ENCODE measurements around the gene NGB. TPM values are rescaled to one million over a fixed set of nuclear protein-coding genes. Genes with fewer than 3 reads are reported as not detected.

Gene NGB
- total and polyA plus RNA-seq, 9 of the 15 experiments (the other 6 are each of a cell fraction or from before 2014, with no cell fraction given) = not detected

GRCh38 chr14:77275601-77276017 is 4.6 kb upstream of the NGB start:
- H3K79me2 ChIP-seq (ENCODE audit: control insufficient read depth, insufficient read depth, low read length) = no peaks in the 10 kb centered on the region
- H3K4me1 ChIP-seq (replicated peaks in 1 of 2; ENCODE audit: control insufficient read depth in 2 of 2, insufficient read depth in 2 of 2, low read length in 2 of 2) = peaks cover 0 to 9% of the 10 kb centered on the region in 2 experiments; a peak in 2 of 5 replicates
- H3K36me3 ChIP-seq (ENCODE audit: control insufficient read depth, insufficient read depth, low read length) = no peaks in the 10 kb centered on the region; the same call in 2 of the 3 replicates
- no peak overlapping the region for H3K9ac ChIP-seq (ENCODE audit: insufficient read depth in 1 of 2, low read depth in 2 of 2, low read length in 2 of 2)
- 70% methylated on average over 4 of the region's 8 CpGs for WGBS (ENCODE audit: insufficient coverage, low coverage, missing lambda C conversion rate)
- DNase-seq (ENCODE audit: extremely low read depth in 1 of 4, low spot score in 3 of 4) (no peak), FAIRE-seq (no peak), ATAC-seq (no peak)
- H3K9me1 ChIP-seq (ENCODE audit: control insufficient read depth, insufficient read depth, low read length) = no peaks in the 10 kb centered on the region
- peaks cover 0 to 2% of the 10 kb centered on the region in 2 experiments; a peak in 1 of 5 replicates for H3K27me3 ChIP-seq (ENCODE audit: control insufficient read depth in 2 of 2, insufficient read depth in 2 of 2, low read length in 2 of 2)
- H2AFZ ChIP-seq (ENCODE audit: low read depth, low read length) = no peak overlapping the region
- no peaks in the 10 kb centered on the region for H3K9me3 ChIP-seq (replicated peaks; ENCODE audit: control insufficient read depth, insufficient read depth, low read depth, low read length)
- in situ Hi-C loops (cut with MboI) = no loop called here
- no peak overlapping the region for H3K27ac ChIP-seq (ENCODE audit: extremely low read depth, low read depth, low read length)
- BruUV-seq (replicated peaks) = no TSS peak
- POLR2A ChIA-PET = interaction anchor here (0.5 kb wide), 1 partner anchor 812 kb away, joined by 3 read pairs; no protein-coding TSS in a partner anchor
- CTCF ChIA-PET (ENCODE audit: low intra/inter-chr PET ratio) = no interaction called here
- no peaks in the 10 kb centered on the region for H4K20me1 ChIP-seq (replicated peaks; ENCODE audit: control insufficient read depth, insufficient read depth, low read length)
- 0 out of 6 replicates have a peak, but pooled peaks of 1 of the 3 experiments have one; percentile 14 for TF ChIP-seq CTCF (IDR thresholded peaks at IDR 0.05 in 2 of 3, conservative IDR thresholded peaks at IDR 0.05 in 1 of 3; ENCODE audit: insufficient read depth in 2 of 3, low read depth in 1 of 3, low read length in 3 of 3)
- no peak for TF ChIP-seq ZNF668 (CRISPR knock-in tag; IDR thresholded peaks at IDR 0.05)
- TF ChIP-seq RFX1 (IDR thresholded peaks at IDR 0.05) = peak; percentile 71
- no peak for TF ChIP-seq ELF4 (CRISPR knock-in tag; IDR thresholded peaks at IDR 0.05)
- TF ChIP-seq ZBTB5 (IDR thresholded peaks at IDR 0.05) = no peak
- intact Hi-C loops (cut with micrococcal nuclease) = no loop called here
- H3K4me3 ChIP-seq = no peak overlapping the region
- no peak overlapping the region for H3K4me2 ChIP-seq (ENCODE audit: insufficient read depth, low read length)
